ENCODE data around the gene CALD1.

Gene CALD1

GRCh38 chr7:134825666-134826065 lies 46.2 kb downstream of the CALD1 start:
- no peak for DNase-seq (ENCODE audit: low spot score)
- TF ChIP-seq CTCF (IDR thresholded peaks at IDR 0.05; ENCODE audit: extremely low read depth, missing control alignments), result no peak

GRCh38 chr7:134826105-134826504 lies 46.7 kb downstream of the CALD1 start:
- no peak for TF ChIP-seq CTCF (IDR thresholded peaks at IDR 0.05; ENCODE audit: extremely low read depth, missing control alignments)
- no peak for DNase-seq (ENCODE audit: low spot score)

GRCh38 chr7:134827436-134827835 lies 48.0 kb downstream of the CALD1 start:
- no peak for DNase-seq (ENCODE audit: low spot score)
- TF ChIP-seq CTCF (IDR thresholded peaks at IDR 0.05; ENCODE audit: extremely low read depth, missing control alignments), result no peak

GRCh38 chr7:134827889-134828288 lies 48.5 kb downstream of the CALD1 start:
- DNase-seq (ENCODE audit: low spot score), result no peak
- no peak for TF ChIP-seq CTCF (IDR thresholded peaks at IDR 0.05; ENCODE audit: extremely low read depth, missing control alignments)

GRCh38 chr7:134828361-134828760 lies 48.9 kb downstream of the CALD1 start:
- no peak for DNase-seq (ENCODE audit: low spot score)
- TF ChIP-seq CTCF (IDR thresholded peaks at IDR 0.05; ENCODE audit: extremely low read depth, missing control alignments), result no peak

- no peak for DNase-seq (ENCODE audit: low spot score)
- TF ChIP-seq CTCF (IDR thresholded peaks at IDR 0.05; ENCODE audit: extremely low read depth, missing control alignments), result no peak
Measured at GRCh38 chr7:134829380-134829986, 50.0 kb downstream of the CALD1 start.

- no peak for TF ChIP-seq CTCF (IDR thresholded peaks at IDR 0.05; ENCODE audit: extremely low read depth, missing control alignments)
- no peak for DNase-seq (ENCODE audit: low spot score)
Measured at GRCh38 chr7:134831862-134832261, 52.4 kb downstream of the CALD1 start.

Measured in GM20000 (cell line).